Calu3 (cell line): ENCODE results near the gene WASHC2C. TPM values are rescaled to one million over a fixed set of nuclear protein-coding genes. Genes with fewer than 3 reads are reported as not detected.
"Not testable (repeated sequence)": the region's sequence is repeated elsewhere in the genome, so short reads cannot be mapped to it uniquely, and the experiment has no call there.

Source experiments
- BruUV-seq: library from RNA; stranded (reverse); fragments of 400-500 nt; replicated peaks from 2 replicates; lab custom pipeline; 2021; lab: Mats Ljungman, UMichigan
- CTCF ChIA-PET: fragments of 300-600 bp; sonication (Branson Sonifier 250); formaldehyde crosslinking; loops from one replicate; lab custom pipeline; 2022; ENCODE audit warnings: antibody characterized with exemption; lab: Charles Lee
- DNase-seq: peaks from one replicate; pipeline ENCODE4 v3.0.0; 2022
- H3K27ac Mint-ChIP-seq: one replicate; pipeline ENCODE4 v1.8.0; 2022; ENCODE audit warnings: mixed read lengths; ENCODE audit not compliant: unreplicated experiment
- H3K27me3 Mint-ChIP-seq: one replicate; pipeline ENCODE4 v1.8.0; 2022; ENCODE audit warnings: mixed read lengths; ENCODE audit not compliant: unreplicated experiment
- H3K36me3 Mint-ChIP-seq: one replicate; pipeline ENCODE4 v1.8.0; 2022; ENCODE audit warnings: mild to moderate bottlenecking, moderate library complexity, mixed read lengths; ENCODE audit not compliant: insufficient read depth, unreplicated experiment
- H3K4me1 Mint-ChIP-seq: one replicate; pipeline ENCODE4 v1.8.0; 2022; ENCODE audit warnings: mild to moderate bottlenecking, low read depth, mixed read lengths; ENCODE audit not compliant: unreplicated experiment
- H3K4me3 Mint-ChIP-seq: one replicate; pipeline ENCODE4 v1.8.0; 2022; ENCODE audit warnings: mild to moderate bottlenecking, low read depth, moderate library complexity, mixed read lengths; ENCODE audit not compliant: unreplicated experiment
- H3K9me3 Mint-ChIP-seq: one replicate; pipeline ENCODE4 v1.8.0; 2022; ENCODE audit warnings: low read depth, mixed read lengths; ENCODE audit not compliant: unreplicated experiment
- intact Hi-C: fragments of 100-400 bp; cut with micrococcal nuclease; formaldehyde crosslinking; loops from one replicate; pipeline ENCODE4 v1.10.0; 2022; ENCODE audit not compliant: unreplicated experiment
- total RNA-seq: library from RNA; stranded (reverse); gene quantifications from 2 replicates; pipeline ENCODE4 v1.2.3, GENCODE V29; 2022

WASHC2C gene
- total RNA-seq, 1 experiment from 2014 or later = 25.5 TPM

DNA sequence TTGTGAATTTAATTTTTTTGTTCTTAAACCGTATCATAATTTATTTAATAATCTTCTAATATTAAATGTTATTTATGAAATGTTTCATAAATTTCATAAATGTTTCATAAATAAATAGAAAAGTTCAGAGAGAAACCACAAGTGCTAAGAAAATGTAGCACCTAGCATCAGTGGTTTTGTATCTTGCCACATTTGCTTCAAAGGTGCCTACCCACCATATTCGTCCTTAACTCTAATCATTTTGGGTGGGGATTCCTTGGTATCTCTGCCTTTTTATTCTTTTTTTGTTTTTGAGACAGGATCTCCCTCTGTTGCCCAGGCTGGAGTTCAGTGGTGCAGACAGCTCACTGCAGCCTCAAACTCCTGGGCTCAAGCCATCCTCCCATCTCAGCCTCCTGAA lies 7.4 kb downstream of the WASHC2C start:
- H3K9me3 Mint-ChIP-seq, H3K4me3 Mint-ChIP-seq, H3K36me3 Mint-ChIP-seq, H3K4me1 Mint-ChIP-seq, intact Hi-C loops, H3K27me3 Mint-ChIP-seq, BruUV-seq, DNase-seq, H3K27ac Mint-ChIP-seq: not testable (repeated sequence)
- CTCF ChIA-PET = interaction anchor here (0.7 kb wide), 1 partner anchor 308 kb away, joined by 5 read pairs; no protein-coding TSS in a partner anchor

DNA sequence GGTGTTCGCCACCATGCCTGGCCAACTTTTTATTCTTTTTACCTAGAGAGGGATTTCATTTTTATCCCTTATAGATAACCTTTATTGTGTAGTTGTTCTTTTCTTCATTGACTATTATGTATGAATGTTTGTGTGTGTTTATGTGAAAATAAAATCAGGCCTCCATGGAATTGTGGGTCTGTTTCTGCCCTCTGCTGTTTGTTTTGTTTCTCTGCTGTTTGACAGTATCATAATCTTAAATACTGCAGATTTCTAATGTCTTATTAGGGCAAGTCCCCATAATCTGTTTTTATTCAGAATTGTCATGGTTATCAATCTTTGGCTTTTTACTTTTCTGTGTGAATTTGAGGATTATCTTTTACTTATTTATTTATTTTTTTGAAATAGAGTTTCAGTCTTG lies 7.8 kb downstream of the WASHC2C start:
- H3K27ac Mint-ChIP-seq, intact Hi-C loops, H3K36me3 Mint-ChIP-seq, H3K4me3 Mint-ChIP-seq, DNase-seq, H3K27me3 Mint-ChIP-seq, H3K4me1 Mint-ChIP-seq, H3K9me3 Mint-ChIP-seq, CTCF ChIA-PET, BruUV-seq: not testable (repeated sequence)

DNA sequence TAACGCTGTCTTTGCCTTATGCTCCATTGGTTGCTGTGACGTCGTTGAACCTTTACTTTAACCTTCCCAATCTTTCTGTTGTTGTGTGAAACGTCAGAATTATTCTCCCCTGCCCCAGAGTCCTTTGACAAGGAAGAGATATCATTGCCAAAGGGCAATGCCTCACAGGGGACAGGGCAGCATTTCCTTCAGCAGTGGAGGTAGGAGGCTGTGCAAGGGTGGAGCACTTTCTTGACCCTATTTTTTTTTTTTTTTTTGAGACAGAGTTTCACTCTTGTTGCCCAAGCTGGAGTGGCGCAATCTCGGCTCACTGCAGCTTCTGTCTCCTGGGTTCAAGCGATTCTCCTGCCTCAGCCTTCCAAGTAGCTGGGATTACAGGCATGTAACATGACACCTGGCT lies 14.5 kb downstream of the WASHC2C start:
- H3K9me3 Mint-ChIP-seq, H3K27ac Mint-ChIP-seq, H3K4me3 Mint-ChIP-seq, H3K36me3 Mint-ChIP-seq, DNase-seq, BruUV-seq, H3K4me1 Mint-ChIP-seq, intact Hi-C loops, CTCF ChIA-PET, H3K27me3 Mint-ChIP-seq: not testable (repeated sequence)

DNA sequence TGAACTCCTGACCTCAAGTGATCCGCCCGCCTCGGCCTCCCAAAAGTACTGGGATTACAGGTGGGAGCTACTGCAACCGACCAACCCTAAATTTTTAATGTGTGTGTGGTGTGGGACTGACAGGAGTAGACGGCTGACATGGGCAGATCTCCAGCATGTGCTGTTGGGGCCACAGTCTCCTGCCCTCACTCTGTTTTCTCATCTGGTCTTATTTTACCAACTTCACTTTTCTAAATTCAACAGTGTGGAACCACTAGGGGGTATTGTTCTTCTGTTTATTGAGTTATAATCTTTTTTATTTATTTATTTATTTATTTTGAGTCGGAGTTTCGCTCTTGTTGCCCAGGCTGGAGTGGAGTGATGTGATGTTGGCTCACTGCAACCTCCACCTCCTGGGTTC lies 14.9 kb downstream of the WASHC2C start:
- H3K9me3 Mint-ChIP-seq, intact Hi-C loops, H3K27me3 Mint-ChIP-seq, DNase-seq, H3K27ac Mint-ChIP-seq, H3K36me3 Mint-ChIP-seq, CTCF ChIA-PET, BruUV-seq, H3K4me1 Mint-ChIP-seq, H3K4me3 Mint-ChIP-seq: not testable (repeated sequence)

- BruUV-seq, H3K9me3 Mint-ChIP-seq, H3K4me1 Mint-ChIP-seq, DNase-seq, H3K4me3 Mint-ChIP-seq, H3K27me3 Mint-ChIP-seq, H3K36me3 Mint-ChIP-seq, CTCF ChIA-PET, H3K27ac Mint-ChIP-seq, intact Hi-C loops: not testable (repeated sequence)
Observed at GRCh38 chr10:45751141-45751540, 24.1 kb downstream of the WASHC2C start.

DNA sequence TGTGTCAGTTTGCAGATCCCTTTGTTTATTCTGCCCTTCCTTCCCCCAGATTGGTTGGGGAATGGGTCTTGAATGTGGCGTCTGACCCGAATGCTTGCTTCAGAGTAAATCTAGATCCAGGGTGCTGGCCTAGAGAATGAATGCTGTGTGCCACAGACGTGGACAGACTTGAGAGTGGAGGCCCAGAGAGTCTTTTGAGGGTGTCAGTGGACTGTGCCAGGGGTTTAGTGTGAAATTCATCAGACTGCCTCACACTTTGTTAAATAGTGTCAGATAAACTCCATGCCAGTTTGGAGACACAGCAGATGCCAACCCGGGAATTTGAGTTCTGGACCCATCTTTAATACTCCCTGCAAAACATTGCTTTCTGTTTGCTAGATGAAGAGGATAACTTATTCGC lies 25.1 kb downstream of the WASHC2C start:
- BruUV-seq, H3K4me1 Mint-ChIP-seq, H3K4me3 Mint-ChIP-seq, H3K9me3 Mint-ChIP-seq, DNase-seq, H3K27me3 Mint-ChIP-seq, intact Hi-C loops, H3K27ac Mint-ChIP-seq, CTCF ChIA-PET, H3K36me3 Mint-ChIP-seq: not testable (repeated sequence)

DNA sequence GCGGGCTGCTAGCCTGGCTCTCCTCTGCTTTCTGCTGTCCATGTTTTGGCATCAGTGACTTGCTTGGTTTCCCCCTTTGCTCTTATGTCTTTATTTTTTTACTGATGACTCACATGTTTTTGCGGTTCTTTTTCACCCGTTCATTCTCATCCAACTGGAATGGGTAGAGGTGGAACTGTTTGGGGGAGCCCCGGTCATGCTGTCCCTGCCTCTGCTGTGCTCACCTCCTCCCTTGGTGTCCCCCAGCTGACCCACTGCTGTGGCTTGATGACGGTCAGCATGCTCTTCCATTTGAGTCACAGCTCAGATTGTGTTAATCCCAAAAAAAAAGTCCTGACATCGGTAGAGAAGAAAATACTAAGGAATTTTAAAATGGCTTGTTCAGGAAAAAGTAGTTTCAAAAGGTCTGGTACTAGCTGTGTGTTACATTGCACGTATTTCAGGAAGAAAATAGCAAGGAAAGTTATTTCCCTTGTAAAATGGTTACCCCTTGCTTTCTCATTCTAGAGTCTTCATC lies 27.0 kb downstream of the WASHC2C start:
- CTCF ChIA-PET, H3K27ac Mint-ChIP-seq, H3K4me3 Mint-ChIP-seq, BruUV-seq, H3K36me3 Mint-ChIP-seq, H3K9me3 Mint-ChIP-seq, intact Hi-C loops, H3K4me1 Mint-ChIP-seq, H3K27me3 Mint-ChIP-seq, DNase-seq: not testable (repeated sequence)

DNA sequence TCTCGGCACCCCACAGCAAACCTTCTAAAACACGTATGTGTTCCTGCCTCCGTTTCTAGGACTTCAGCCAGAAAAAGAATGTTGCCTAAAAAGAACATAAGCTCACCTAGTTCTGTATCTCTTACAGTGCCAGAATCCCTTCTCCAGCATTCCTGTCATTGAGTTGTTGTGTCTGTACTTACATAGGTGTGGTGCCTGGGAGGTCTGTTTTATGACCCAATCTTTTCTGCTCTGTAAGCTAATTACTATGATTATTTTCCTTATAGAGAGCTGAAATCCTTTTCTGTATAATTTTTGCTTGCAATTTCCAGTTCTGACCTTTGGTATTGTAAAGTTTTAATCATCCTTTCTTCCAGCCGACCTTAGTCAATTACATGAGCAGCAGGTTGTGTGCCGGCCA lies 28.0 kb downstream of the WASHC2C start:
- H3K27me3 Mint-ChIP-seq, H3K9me3 Mint-ChIP-seq, intact Hi-C loops, H3K4me1 Mint-ChIP-seq, H3K4me3 Mint-ChIP-seq, CTCF ChIA-PET, BruUV-seq, H3K27ac Mint-ChIP-seq, H3K36me3 Mint-ChIP-seq, DNase-seq: not testable (repeated sequence)

DNA sequence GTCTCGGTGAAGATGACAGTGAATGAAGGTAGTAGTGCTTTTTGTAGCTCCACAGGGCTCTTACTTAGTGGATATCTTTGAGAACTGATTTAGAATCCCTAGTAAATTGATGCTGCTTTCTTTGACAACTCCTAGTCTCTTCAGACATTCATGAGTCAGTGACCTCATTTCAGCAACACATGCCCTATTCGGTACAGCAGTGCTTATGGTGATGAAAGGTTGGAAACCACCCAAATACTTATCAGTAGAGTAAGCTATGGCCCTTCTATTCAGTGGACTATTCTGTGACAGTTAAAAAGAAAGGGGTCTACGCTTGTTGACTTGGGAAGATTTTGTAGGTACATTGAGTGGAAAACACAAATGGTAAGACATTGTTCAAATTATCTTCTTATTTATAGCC lies 29.0 kb downstream of the WASHC2C start:
- H3K4me1 Mint-ChIP-seq, H3K9me3 Mint-ChIP-seq, CTCF ChIA-PET, H3K4me3 Mint-ChIP-seq, H3K36me3 Mint-ChIP-seq, H3K27me3 Mint-ChIP-seq, H3K27ac Mint-ChIP-seq, BruUV-seq, DNase-seq, intact Hi-C loops: not testable (repeated sequence)

- H3K4me3 Mint-ChIP-seq, H3K4me1 Mint-ChIP-seq: not testable (repeated sequence)
Observed at GRCh38 chr10:45757661-45758396, 30.8 kb downstream of the WASHC2C start.

More at GRCh38 chr10:45757661-45758396, 30.8 kb downstream of the WASHC2C start:
- H3K9me3 Mint-ChIP-seq, H3K27me3 Mint-ChIP-seq, H3K36me3 Mint-ChIP-seq, BruUV-seq, H3K27ac Mint-ChIP-seq, DNase-seq, intact Hi-C loops, CTCF ChIA-PET: not testable (repeated sequence)
